IMR-90 (cell line): ENCODE measurements around the gene TTC23. TPM values are rescaled to one million over a fixed set of nuclear protein-coding genes. Genes with fewer than 3 reads are reported as not detected.

ENCODE experiments used
- ATAC-seq: fragments of 200-7000 bp; cut with Tn5 transposase; 2 replicates; pipeline ENCODE4 v1.9.1; 2020; ENCODE audit warnings: low read depth, mild to moderate bottlenecking, moderate library complexity
- BruUV-seq: library from RNA; stranded (reverse); fragments of 400-500 nt; replicated peaks from 2 replicates; lab custom pipeline; 2021; lab: Mats Ljungman, UMichigan
- CTCF ChIA-PET: fragments of 300-600 bp; formaldehyde crosslinking; extraction: SDS; loops from one replicate; lab custom pipeline; 2021; ENCODE audit warnings: antibody characterized with exemption; lab: Yijun Ruan, JAX
- POLR2A ChIA-PET: fragments of 300-600 bp; sonication (Branson Sonifier 250); formaldehyde crosslinking; loops from one replicate; lab custom pipeline; 2022; ENCODE audit warnings: antibody characterized with exemption; ENCODE audit not compliant: unreplicated experiment; lab: Charles Lee
- DNase-seq: peaks from one replicate; pipeline ENCODE4 v3.0.0; 2013
- H2AFZ ChIP-seq: replicated peaks from 2 replicates; pipeline ENCODE3; 2013; ENCODE audit warnings: low read length, mild to moderate bottlenecking; ENCODE audit not compliant: poor library complexity
- H2AK5ac ChIP-seq: 2 replicates; pipeline ENCODE4 v1.6.1; 2013; ENCODE audit warnings: low read depth, low read length, inconsistent platforms
- H2AK9ac ChIP-seq: replicated peaks from 2 replicates; pipeline ENCODE3; 2013; ENCODE audit warnings: mild to moderate bottlenecking, low read depth, low read length, moderate library complexity; ENCODE audit not compliant: poor library complexity
- H2BK120ac ChIP-seq: 2 replicates; pipeline ENCODE4 v1.6.1; 2013; ENCODE audit warnings: low read depth, low read length, inconsistent platforms
- H2BK15ac ChIP-seq: 3 replicates; pipeline ENCODE4 v1.6.1; 2013; ENCODE audit warnings: low read depth, low read length, inconsistent platforms
- H2BK20ac ChIP-seq: 2 replicates; pipeline ENCODE4 v1.6.1; 2013; ENCODE audit warnings: low read depth, mild to moderate bottlenecking, inconsistent platforms, low read length, moderate library complexity
- H2BK5ac ChIP-seq: 2 replicates; pipeline ENCODE4 v1.6.1; 2013; ENCODE audit warnings: mild to moderate bottlenecking, low read depth, low read length, inconsistent platforms; ENCODE audit not compliant: poor library complexity, severe bottlenecking
- H3K14ac ChIP-seq: replicated peaks from 2 replicates; pipeline ENCODE4 v1.6.1; 2013; ENCODE audit warnings: low read depth, low read length, inconsistent platforms
- H3K18ac ChIP-seq: 2 replicates; pipeline ENCODE4 v1.6.1; 2013; ENCODE audit warnings: low read depth, low read length, control low read depth
- H3K23ac ChIP-seq: 2 replicates; pipeline ENCODE4 v1.6.1; 2013; ENCODE audit warnings: low read depth, low read length, inconsistent platforms
- H3K27ac ChIP-seq: 2 replicates; pipeline ENCODE4 v1.5.1; 2013; ENCODE audit warnings: mild to moderate bottlenecking, control low read depth, low read length; ENCODE audit not compliant: insufficient read depth
- H3K27me3 ChIP-seq: 2 replicates; pipeline ENCODE4 v1.6.1; 2013; ENCODE audit warnings: low read length; ENCODE audit not compliant: control insufficient read depth, insufficient read depth
- H3K36me3 ChIP-seq: 2 replicates; pipeline ENCODE4 v1.6.1; 2013; ENCODE audit warnings: low read length, mixed read lengths; ENCODE audit not compliant: control insufficient read depth, insufficient read depth
- H3K4ac ChIP-seq: 2 replicates; pipeline ENCODE4 v1.6.1; 2013; ENCODE audit warnings: low read depth, low read length, inconsistent platforms
- H3K4me1 ChIP-seq: 2 replicates; pipeline ENCODE4 v1.6.1; 2013; ENCODE audit warnings: low read length, mixed read lengths; ENCODE audit not compliant: control insufficient read depth, insufficient read depth
- H3K4me2 ChIP-seq: 2 replicates; pipeline ENCODE4 v1.6.1; 2013; ENCODE audit warnings: low read depth, mild to moderate bottlenecking, control low read depth, low read length, moderate library complexity
- H3K4me3 ChIP-seq: 2 replicates; pipeline ENCODE4 v1.5.1; 2013; ENCODE audit warnings: low read depth, mild to moderate bottlenecking, control low read depth, low read length, moderate library complexity; ENCODE audit not compliant: insufficient read depth
- H3K56ac ChIP-seq: 2 replicates; pipeline ENCODE4 v1.6.1; 2013; ENCODE audit warnings: low read length, inconsistent platforms; ENCODE audit not compliant: insufficient read depth; ENCODE audit errors: extremely low read depth
- H3K79me1 ChIP-seq, 2 experiments: 2 replicates each; pipeline ENCODE4 v1.6.1; 2013; ENCODE audit warnings: low read length in 2 of 2, inconsistent platforms in 1 of 2, low read depth in 1 of 2
- H3K9ac ChIP-seq: 2 replicates; pipeline ENCODE4 v1.6.1; 2013; ENCODE audit warnings: low read depth, low read length, control low read depth
- H3K9me1 ChIP-seq: 2 replicates; pipeline ENCODE4 v1.6.1; 2013; ENCODE audit warnings: low read length, inconsistent platforms; ENCODE audit not compliant: insufficient read depth
- H3K9me3 ChIP-seq: 2 replicates; pipeline ENCODE4 v1.6.1; 2013; ENCODE audit warnings: low read length; ENCODE audit not compliant: control insufficient read depth, insufficient read depth
- H4K20me1 ChIP-seq: 2 replicates; pipeline ENCODE4 v1.6.1; 2013; ENCODE audit warnings: low read length, inconsistent platforms; ENCODE audit not compliant: insufficient read depth
- H4K5ac ChIP-seq: 2 replicates; pipeline ENCODE4 v1.6.1; 2013; ENCODE audit warnings: mild to moderate bottlenecking, low read depth, low read length, control low read depth
- H4K8ac ChIP-seq, 2 experiments: 2 replicates each; pipeline ENCODE4 v1.6.1; 2013; ENCODE audit warnings: low read depth in 2 of 2, low read length in 2 of 2, control low read depth in 1 of 2, inconsistent platforms in 1 of 2
- H4K91ac ChIP-seq: 2 replicates; pipeline ENCODE4 v1.6.1; 2013; ENCODE audit warnings: low read depth, low read length, inconsistent platforms; ENCODE audit not compliant: insufficient read depth
- BHLHE40 ChIP-seq: fragments of 150-350 bp; IDR thresholded peaks from 2 replicates; pipeline ENCODE4 v1.6.1; 2016; ENCODE audit warnings: mild to moderate bottlenecking, low read depth, low read length
- CEBPB ChIP-seq: IDR thresholded peaks from 2 replicates; pipeline ENCODE4 v1.6.1; 2012; ENCODE audit warnings: low read depth, low read length, improper control_type of control experiment
- CHD1 ChIP-seq: IDR thresholded peaks from 2 replicates; pipeline ENCODE4 v1.6.1; 2012; ENCODE audit warnings: low read depth, low read length, improper control_type of control experiment
- ELK1 ChIP-seq: fragments of 150-350 bp; IDR thresholded peaks from 2 replicates; pipeline ENCODE4 v1.6.1; 2016; ENCODE audit warnings: low read depth, mild to moderate bottlenecking, low read length, moderate library complexity, borderline replicate concordance
- FOS ChIP-seq: fragments of 150-350 bp; IDR thresholded peaks from 2 replicates; pipeline ENCODE4 v1.6.1; 2016; ENCODE audit warnings: low read depth, low read length
- MAFK ChIP-seq: IDR thresholded peaks from 2 replicates; pipeline ENCODE4 v1.6.1; 2012; ENCODE audit warnings: low read depth, low read length, improper control_type of control experiment
- MAZ ChIP-seq: IDR thresholded peaks from 2 replicates; pipeline ENCODE4 v1.6.1; 2012; ENCODE audit warnings: low read depth, mild to moderate bottlenecking, low read length, improper control_type of control experiment, moderate library complexity, borderline replicate concordance
- MXI1 ChIP-seq: IDR thresholded peaks from 2 replicates; pipeline ENCODE4 v1.6.1; 2012; ENCODE audit warnings: low read depth, mild to moderate bottlenecking, low read length, moderate library complexity, borderline replicate concordance
- NFE2L2 ChIP-seq: fragments of 150-350 bp; IDR thresholded peaks from 2 replicates; pipeline ENCODE4 v1.6.1; 2016; ENCODE audit warnings: low read depth, mild to moderate bottlenecking, low read length
- POLR2A ChIP-seq: IDR thresholded peaks from 2 replicates; pipeline ENCODE4 v1.6.1; 2012; ENCODE audit warnings: mild to moderate bottlenecking, low read depth, low read length
- RAD21 ChIP-seq: IDR thresholded peaks from 2 replicates; pipeline ENCODE4 v1.6.1; 2012; ENCODE audit warnings: low read length, improper control_type of control experiment
- RCOR1 ChIP-seq: IDR thresholded peaks from 2 replicates; pipeline ENCODE4 v1.6.1; 2012; ENCODE audit warnings: mild to moderate bottlenecking, low read length, improper control_type of control experiment; ENCODE audit not compliant: insufficient replicate concordance
- RFX5 ChIP-seq: IDR thresholded peaks from 2 replicates; pipeline ENCODE4 v1.8.0; 2012; ENCODE audit warnings: low read depth, mild to moderate bottlenecking, low read length, moderate library complexity
- SMC3 ChIP-seq: fragments of 150-350 bp; IDR thresholded peaks from 2 replicates; pipeline ENCODE4 v1.6.1; 2016; ENCODE audit warnings: low read depth, mild to moderate bottlenecking, antibody characterized with exemption, low read length, moderate library complexity
- USF2 ChIP-seq: fragments of 150-350 bp; IDR thresholded peaks from 2 replicates; pipeline ENCODE4 v1.6.1; 2017; ENCODE audit warnings: mild to moderate bottlenecking, antibody characterized with exemption, low read length, low read depth
- WGBS, 2 experiments: methylation state at CpG; one replicate each; pipeline versions ENCODE4 v1.1.5 to v1.1.7; 2013; ENCODE audit warnings: missing lambda C conversion rate in 2 of 2; ENCODE audit not compliant: insufficient read length in 1 of 2; ENCODE audit errors: extremely low coverage in 2 of 2; 5-methylcytosine and 5-hydroxymethylcytosine counted together
- dilution Hi-C: fragments of 300-500 bp; cut with HindIII; formaldehyde crosslinking; loops from one replicate; pipeline ENCODE4 v1.14.3; 2018; ENCODE audit warnings: low sequenced_read_pairs; ENCODE audit not compliant: unreplicated experiment
- in situ Hi-C: fragments of 300-500 bp; cut with MboI; formaldehyde crosslinking; loops from 3 replicates; pipeline ENCODE4 v1.14.3; 2019; ENCODE audit warnings: low sequenced_read_pairs, inconsistent platforms, mixed read lengths
- intact Hi-C: fragments of 100-400 bp; cut with micrococcal nuclease; formaldehyde crosslinking; loops from 2 replicates; pipeline ENCODE4 v1.10.0; 2022
- polyA plus RNA-seq, 3 experiments: library from polyadenylated mRNA; depleted of rRNA; stranded (reverse); fragments of >200 nt; gene quantifications; 2 replicates each; pipeline ENCODE4 v1.2.3, GENCODE V29; 2012; ENCODE audit warnings: low replicate concordance in 1 of 3
- total RNA-seq: library from RNA; depleted of rRNA; stranded (reverse); fragments of >200 nt; gene quantifications from 2 replicates; pipeline ENCODE4 v1.2.3, GENCODE V29; 2012
- TF ChIP-seq, protein P1 (sequence below): conservative IDR thresholded peaks from 2 replicates; pipeline ENCODE4 v1.5.1; 2012; ENCODE audit warnings: mild to moderate bottlenecking, low read depth, low read length, improper control_type of control experiment

Gene TTC23
- total and polyA plus RNA-seq, 2 of the 4 experiments (the other 2 are of a cell fraction), result 7.8 to 29.8 TPM

GRCh38 chr15:99108993-99109392, 140.4 kb downstream of the TTC23 start:
- in situ Hi-C loops, result loop anchor here (25.0 kb wide), 1 partner anchor 628 kb away; the partner anchor contains the start of gene LYSMD4
- H3K56ac ChIP-seq, result no peak overlapping the region
- BruUV-seq, result no TSS peak

More at GRCh38 chr15:99108993-99109392, 140.4 kb downstream of the TTC23 start:
- DNase-seq, result no peak
- Histone ChIP-seq H3K18ac (no peak overlapping the region), H2AK9ac (no peak overlapping the region), H2BK5ac (no peak overlapping the region), H4K91ac (no peak overlapping the region), H3K9me3 (no peaks in the 10 kb centered on the region), H3K27ac (no peak overlapping the region), H2AK5ac (no peak overlapping the region), H2BK120ac (no peak overlapping the region), H3K27me3 (no peaks in the 10 kb centered on the region), H3K79me1 (peaks cover 7 to 36% of the 10 kb centered on the region in 2 experiments), H3K4me2 (no peak overlapping the region), H4K20me1 (peaks cover 4% of the 10 kb centered on the region; the same call in 1 of the 2 replicates), H4K5ac (no peak overlapping the region), H3K14ac (no peak overlapping the region), H3K23ac (no peak overlapping the region), H2AFZ (no peak overlapping the region), H3K36me3 (peaks cover 2% of the 10 kb centered on the region; the same call in 1 of the 2 replicates), H3K9ac (no peak overlapping the region), H4K8ac (no peak overlapping the region), H3K4ac (no peak overlapping the region), H3K9me1 (0 out of 2 replicates have a peak, but pooled peaks cover 4% of the 10 kb centered on the region), H2BK15ac (no peak overlapping the region), H3K4me1 (peaks cover 2% of the 10 kb centered on the region; the same call in 1 of the 2 replicates), H3K4me3 (no peak overlapping the region), H2BK20ac (no peak overlapping the region)
- 100% methylated on average over 3 of the region's 5 CpGs; no CpG with 5 or more reads in 1 of the 2 experiments for WGBS, 2 experiments
- intact Hi-C loops, result no loop called here
- ChIA-PET CTCF (interaction anchor here (0.6 kb wide), 1 partner anchor 50 kb away, joined by 3 read pairs; no protein-coding TSS in a partner anchor), POLR2A (no interaction called here)
- dilution Hi-C loops, result loop anchor here (25.0 kb wide), 1 partner anchor 103 kb away; no protein-coding TSS in a partner anchor
- ATAC-seq, result no peak
- TF ChIP-seq RFX5 (no peak), MXI1 (no peak), BHLHE40 (no peak), SMC3 (no peak), ELK1 (no peak), CHD1 (no peak), NFE2L2 (no peak), POLR2A (no peak), CEBPB (no peak), MAZ (no peak), FOS (no peak), RAD21 (no peak), MAFK (no peak), USF2 (no peak), RCOR1 (no peak)
- TF ChIP-seq, protein P1, sequence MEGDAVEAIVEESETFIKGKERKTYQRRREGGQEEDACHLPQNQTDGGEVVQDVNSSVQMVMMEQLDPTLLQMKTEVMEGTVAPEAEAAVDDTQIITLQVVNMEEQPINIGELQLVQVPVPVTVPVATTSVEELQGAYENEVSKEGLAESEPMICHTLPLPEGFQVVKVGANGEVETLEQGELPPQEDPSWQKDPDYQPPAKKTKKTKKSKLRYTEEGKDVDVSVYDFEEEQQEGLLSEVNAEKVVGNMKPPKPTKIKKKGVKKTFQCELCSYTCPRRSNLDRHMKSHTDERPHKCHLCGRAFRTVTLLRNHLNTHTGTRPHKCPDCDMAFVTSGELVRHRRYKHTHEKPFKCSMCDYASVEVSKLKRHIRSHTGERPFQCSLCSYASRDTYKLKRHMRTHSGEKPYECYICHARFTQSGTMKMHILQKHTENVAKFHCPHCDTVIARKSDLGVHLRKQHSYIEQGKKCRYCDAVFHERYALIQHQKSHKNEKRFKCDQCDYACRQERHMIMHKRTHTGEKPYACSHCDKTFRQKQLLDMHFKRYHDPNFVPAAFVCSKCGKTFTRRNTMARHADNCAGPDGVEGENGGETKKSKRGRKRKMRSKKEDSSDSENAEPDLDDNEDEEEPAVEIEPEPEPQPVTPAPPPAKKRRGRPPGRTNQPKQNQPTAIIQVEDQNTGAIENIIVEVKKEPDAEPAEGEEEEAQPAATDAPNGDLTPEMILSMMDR, result no peak
